SK-N-SH (cell line): ENCODE data around the gene PCDHB10. TPM values are rescaled to one million over a fixed set of nuclear protein-coding genes. Genes with fewer than 3 reads are reported as not detected.
"Not testable (repeated sequence)": the region's sequence is repeated elsewhere in the genome, so short reads cannot be mapped to it uniquely, and the experiment has no call there.

ENCODE experiments used
- CTCF ChIA-PET: fragments of 300-600, 350-600 bp; formaldehyde crosslinking; extraction: SDS; loops from one replicate; lab custom pipeline; 2021; lab: Yijun Ruan, JAX
- POLR2A ChIA-PET: fragments of 350-600 bp; sonication (Branson Sonifier 250); formaldehyde crosslinking; extraction: SDS; loops from one replicate; lab custom pipeline; 2020; ENCODE audit warnings: antibody characterized with exemption, inconsistent platforms; lab: Yijun Ruan, JAX
- DNase-seq: peaks from one replicate; pipeline ENCODE4 v3.0.0; 2012
- H2AFZ ChIP-seq: fragments of 200-600 bp; sonication (generic); 2 replicates; pipeline ENCODE4 v1.8.1; 2016; ENCODE audit warnings: antibody characterized with exemption, mild to moderate bottlenecking, low read depth
- H3F3A ChIP-seq: fragments of 200-600 bp; sonication (generic); replicated peaks from 2 replicates; pipeline ENCODE3; 2016; ENCODE audit warnings: antibody characterized with exemption, mild to moderate bottlenecking; ENCODE audit not compliant: insufficient read depth
- H3K27ac ChIP-seq, 2 experiments: fragments of 200-500 bp in 1 of 2; fragments of 200-600 bp in 1 of 2; sonication (Bioruptor generic) in 1 of 2; sonication (generic), shearing (Covaris generic) in 1 of 2; 2 replicates each; pipeline versions ENCODE4 v1.5.1 to v1.6.1; 2014 to 2016; ENCODE audit warnings: low read depth in 2 of 2, inconsistent platforms in 1 of 2, low read length in 1 of 2, mild to moderate bottlenecking in 1 of 2, mixed read lengths in 1 of 2
- H3K27me3 ChIP-seq: fragments of 200-600 bp; sonication (generic), shearing (Covaris generic); 2 replicates; pipeline ENCODE4 v1.6.1; 2016; ENCODE audit warnings: mixed run types; ENCODE audit not compliant: insufficient read depth
- H3K36me3 ChIP-seq, 2 experiments: fragments of 200-500 bp in 1 of 2; fragments of 200-600 bp in 1 of 2; sonication (Bioruptor generic) in 1 of 2; sonication (generic) in 1 of 2; replicated peaks in 1 of 2; 2 replicates each; pipeline versions ENCODE3 to v1.5.1; 2014 to 2016; ENCODE audit warnings: low read length in 1 of 2, mild to moderate bottlenecking in 1 of 2; ENCODE audit not compliant: insufficient read depth in 2 of 2, control insufficient read depth in 1 of 2
- H3K4me1 ChIP-seq, 2 experiments: fragments of 200-500 bp in 1 of 2; fragments of 200-600 bp in 1 of 2; sonication (Bioruptor generic) in 1 of 2; sonication (generic), shearing (Covaris generic) in 1 of 2; 2 replicates each; pipeline versions ENCODE4 v1.5.1 to v1.6.1; 2014 to 2016; ENCODE audit warnings: low read depth in 1 of 2, low read length in 1 of 2, mixed run types in 1 of 2; ENCODE audit not compliant: insufficient read depth in 2 of 2, control insufficient read depth in 1 of 2
- H3K4me2 ChIP-seq: fragments of 200-600 bp; sonication (generic), shearing (Covaris generic); 2 replicates; pipeline ENCODE4 v1.6.1; 2017; ENCODE audit warnings: mixed run types
- H3K4me3 ChIP-seq, 2 experiments: fragments of 200-500 bp in 1 of 2; fragments of 200-600 bp in 1 of 2; sonication (Bioruptor generic) in 1 of 2; sonication (generic), shearing (Covaris generic) in 1 of 2; 2 replicates each; pipeline versions ENCODE4 v1.5.1 to v1.8.1; 2014 to 2016; ENCODE audit warnings: low read depth in 2 of 2, inconsistent platforms in 1 of 2, low read length in 1 of 2, mild to moderate bottlenecking in 1 of 2, mixed read lengths in 1 of 2, moderate library complexity in 1 of 2
- H3K79me2 ChIP-seq: fragments of 200-600 bp; sonication (generic); 2 replicates; pipeline ENCODE4 v1.8.1; 2017; ENCODE audit warnings: mild to moderate bottlenecking; ENCODE audit not compliant: insufficient read depth
- H3K9ac ChIP-seq: fragments of 200-600 bp; sonication (generic); 2 replicates; pipeline ENCODE4 v1.6.1; 2017; ENCODE audit warnings: mixed run types
- H3K9me2 ChIP-seq: fragments of 200-600 bp; sonication (generic); 2 replicates; pipeline ENCODE4 v1.6.1; 2017; ENCODE audit warnings: mixed run types
- H3K9me3 ChIP-seq: fragments of 200-600 bp; sonication (generic); 2 replicates; pipeline ENCODE4 v1.6.1; 2017; ENCODE audit warnings: mixed run types, mild to moderate bottlenecking, moderate library complexity
- H4K20me1 ChIP-seq: fragments of 200-600 bp; sonication (generic); 2 replicates; pipeline ENCODE4 v1.6.1; 2017; ENCODE audit warnings: mild to moderate bottlenecking, mixed run types; ENCODE audit not compliant: insufficient read depth
- EP300 ChIP-seq, 2 experiments: IDR thresholded peaks; 2 replicates each; pipeline versions ENCODE4 v1.4.0 to v1.6.1; 2012; ENCODE audit warnings: borderline replicate concordance in 1 of 2, low read depth in 1 of 2, low read length in 1 of 2
- NFIC ChIP-seq: IDR thresholded peaks from 2 replicates; pipeline ENCODE4 v1.4.0; 2012; ENCODE audit warnings: borderline replicate concordance
- POLR2AphosphoS5 ChIP-seq: IDR thresholded peaks from 2 replicates; pipeline ENCODE4 v1.6.1; 2012; ENCODE audit warnings: low read depth, low read length
- SIN3A ChIP-seq: IDR thresholded peaks from 2 replicates; pipeline ENCODE4 v1.6.1; 2012; ENCODE audit warnings: low read depth, mild to moderate bottlenecking, low read length, moderate library complexity, borderline replicate concordance
- WGBS: methylation state at CpG from one replicate; pipeline ENCODE4 v1.1.6; 2017; ENCODE audit warnings: low lambda C conversion rate; 5-methylcytosine and 5-hydroxymethylcytosine counted together
- polyA plus RNA-seq, 3 experiments: library from polyadenylated mRNA; depleted of rRNA; stranded (reverse); fragments of >200 nt; gene quantifications; 2 replicates each; pipeline ENCODE4 v1.2.3, GENCODE V29; 2012
- TF ChIP-seq, protein P1 (sequence below): IDR thresholded peaks from 2 replicates; pipeline ENCODE4 v1.6.1; 2012; ENCODE audit warnings: mild to moderate bottlenecking, low read depth, low read length, moderate library complexity

PCDHB10 gene
- polyA plus RNA-seq, 1 of the 3 experiments (the other 2 are of a cell fraction) = 1.5 TPM

DNA sequence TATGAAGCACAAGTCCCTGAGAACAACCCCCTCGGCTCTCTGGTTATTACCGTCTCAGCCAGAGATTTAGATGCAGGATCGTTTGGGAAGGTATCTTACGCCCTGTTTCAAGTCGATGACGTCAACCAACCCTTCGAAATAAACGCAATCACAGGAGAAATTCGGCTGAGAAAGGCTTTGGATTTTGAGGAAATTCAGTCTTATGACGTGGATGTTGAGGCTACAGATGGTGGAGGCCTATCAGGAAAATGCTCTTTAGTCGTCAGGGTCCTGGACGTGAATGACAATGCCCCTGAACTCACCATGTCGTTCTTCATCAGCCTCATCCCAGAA lies 41.2 kb upstream of the PCDHB10 start:
- H2AFZ ChIP-seq = no peak overlapping the region

DNA sequence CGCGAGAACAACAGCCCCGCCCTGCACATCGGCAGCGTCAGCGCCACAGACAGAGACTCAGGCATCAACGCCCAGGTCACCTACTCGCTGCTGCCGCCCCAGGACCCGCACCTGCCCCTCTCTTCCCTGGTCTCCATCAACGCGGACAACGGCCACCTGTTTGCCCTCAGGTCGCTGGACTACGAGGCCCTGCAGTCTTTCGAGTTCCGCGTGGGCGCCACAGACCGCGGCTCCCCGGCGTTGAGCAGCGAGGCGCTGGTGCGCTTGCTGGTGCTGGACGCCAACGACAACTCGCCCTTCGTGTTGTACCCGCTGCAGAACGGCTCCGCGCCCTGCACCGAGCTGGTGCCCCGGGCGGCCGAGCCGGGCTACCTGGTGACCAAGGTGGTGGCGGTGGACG lies 40.5 kb upstream of the PCDHB10 start:
- H3K79me2 ChIP-seq, CTCF ChIA-PET, H3K4me2 ChIP-seq, H2AFZ ChIP-seq, POLR2A ChIA-PET, H3K27ac ChIP-seq, H3K9ac ChIP-seq, H3K9me2 ChIP-seq, H3K4me3 ChIP-seq, H3K27me3 ChIP-seq, H3K36me3 ChIP-seq, H3K4me1 ChIP-seq, H4K20me1 ChIP-seq, H3K9me3 ChIP-seq, DNase-seq, H3F3A ChIP-seq: not testable (repeated sequence)
- 71% methylated on average over 10 of the region's 41 CpGs for WGBS

More for the DNA sequence above, 41.2 kb upstream of the PCDHB10 start:
- Histone ChIP-seq H3K4me2 (peak overlapping the region; percentile 72; the same call in 1 of the 2 replicates), H3K4me1 (no peaks in the 10 kb centered on the region), H3K27ac (no peak overlapping the region), H3K9me2 (no peaks in the 10 kb centered on the region), H3F3A (no peaks in the 10 kb centered on the region), H3K9me3 (peaks cover 4% of the 10 kb centered on the region; the same call in 1 of the 2 replicates), H3K9ac (no peak overlapping the region), H4K20me1 (no peaks in the 10 kb centered on the region), H3K27me3 (no peaks in the 10 kb centered on the region), H3K4me3 (peak overlapping the region; percentile 54 to 65; a peak in 3 of 4 replicates), H3K79me2 (no peaks in the 10 kb centered on the region), H3K36me3 (no peaks in the 10 kb centered on the region)
- WGBS = 58% methylated on average over 13 of the region's 13 CpGs
- ChIA-PET POLR2A (no interaction called here), CTCF (interaction anchor here (0.9 to 2.0 kb wide), 15 partner anchors 8 to 413 kb away, joined by 3 to 15 read pairs (median 7); partner anchors contain the start of genes PCDHA8, PCDHB14, PCDHB16 and PCDHB4)
- TF ChIP-seq, protein P1, sequence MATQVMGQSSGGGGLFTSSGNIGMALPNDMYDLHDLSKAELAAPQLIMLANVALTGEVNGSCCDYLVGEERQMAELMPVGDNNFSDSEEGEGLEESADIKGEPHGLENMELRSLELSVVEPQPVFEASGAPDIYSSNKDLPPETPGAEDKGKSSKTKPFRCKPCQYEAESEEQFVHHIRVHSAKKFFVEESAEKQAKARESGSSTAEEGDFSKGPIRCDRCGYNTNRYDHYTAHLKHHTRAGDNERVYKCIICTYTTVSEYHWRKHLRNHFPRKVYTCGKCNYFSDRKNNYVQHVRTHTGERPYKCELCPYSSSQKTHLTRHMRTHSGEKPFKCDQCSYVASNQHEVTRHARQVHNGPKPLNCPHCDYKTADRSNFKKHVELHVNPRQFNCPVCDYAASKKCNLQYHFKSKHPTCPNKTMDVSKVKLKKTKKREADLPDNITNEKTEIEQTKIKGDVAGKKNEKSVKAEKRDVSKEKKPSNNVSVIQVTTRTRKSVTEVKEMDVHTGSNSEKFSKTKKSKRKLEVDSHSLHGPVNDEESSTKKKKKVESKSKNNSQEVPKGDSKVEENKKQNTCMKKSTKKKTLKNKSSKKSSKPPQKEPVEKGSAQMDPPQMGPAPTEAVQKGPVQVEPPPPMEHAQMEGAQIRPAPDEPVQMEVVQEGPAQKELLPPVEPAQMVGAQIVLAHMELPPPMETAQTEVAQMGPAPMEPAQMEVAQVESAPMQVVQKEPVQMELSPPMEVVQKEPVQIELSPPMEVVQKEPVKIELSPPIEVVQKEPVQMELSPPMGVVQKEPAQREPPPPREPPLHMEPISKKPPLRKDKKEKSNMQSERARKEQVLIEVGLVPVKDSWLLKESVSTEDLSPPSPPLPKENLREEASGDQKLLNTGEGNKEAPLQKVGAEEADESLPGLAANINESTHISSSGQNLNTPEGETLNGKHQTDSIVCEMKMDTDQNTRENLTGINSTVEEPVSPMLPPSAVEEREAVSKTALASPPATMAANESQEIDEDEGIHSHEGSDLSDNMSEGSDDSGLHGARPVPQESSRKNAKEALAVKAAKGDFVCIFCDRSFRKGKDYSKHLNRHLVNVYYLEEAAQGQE = no peak
- TF ChIP-seq NFIC = no peak
- TF ChIP-seq EP300 (IDR thresholded peaks at IDR 0.05; ENCODE audit: borderline replicate concordance in 1 of 2, low read depth in 1 of 2, low read length in 1 of 2) = no peak
- no peak for TF ChIP-seq POLR2AphosphoS5
- no peak for TF ChIP-seq SIN3A
- DNase-seq = no peak

DNA sequence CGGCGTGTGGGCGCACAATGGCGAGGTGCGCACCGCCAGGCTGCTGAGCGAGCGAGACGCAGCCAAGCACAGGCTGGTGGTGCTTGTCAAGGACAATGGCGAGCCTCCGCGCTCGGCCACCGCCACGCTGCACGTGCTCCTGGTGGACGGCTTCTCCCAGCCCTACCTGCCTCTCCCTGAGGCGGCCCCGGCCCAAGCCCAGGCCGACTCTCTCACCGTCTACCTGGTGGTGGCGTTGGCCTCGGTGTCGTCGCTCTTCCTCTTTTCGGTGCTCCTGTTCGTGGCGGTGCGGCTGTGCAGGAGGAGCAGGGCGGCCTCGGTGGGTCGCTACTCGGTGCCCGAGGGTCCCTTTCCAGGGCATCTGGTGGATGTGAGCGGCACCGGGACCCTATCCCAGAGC lies 40.1 kb upstream of the PCDHB10 start:
- POLR2A ChIA-PET, H3K79me2 ChIP-seq, H3K9ac ChIP-seq, H3K27me3 ChIP-seq, H2AFZ ChIP-seq, H3K9me3 ChIP-seq, H4K20me1 ChIP-seq, H3K36me3 ChIP-seq, H3K4me3 ChIP-seq, H3K9me2 ChIP-seq, H3F3A ChIP-seq, H3K4me2 ChIP-seq, DNase-seq, H3K27ac ChIP-seq, H3K4me1 ChIP-seq: not testable (repeated sequence)
- 68% methylated on average over 19 of the region's 36 CpGs for WGBS
- CTCF ChIA-PET = interaction anchor here (1.1 to 1.8 kb wide), 3 partner anchors 405 to 415 kb away, joined by 3 to 5 read pairs (median 4); no protein-coding TSS in a partner anchor
